GM18870 (cell line): ENCODE results near the gene OR4A5.
"Not testable (repeated sequence)": the region's sequence is repeated elsewhere in the genome, so short reads cannot be mapped to it uniquely, and the experiment has no call there.

Experiments used
- ATAC-seq: cut with Tn5 transposase; IDR thresholded peaks from one replicate; pipeline ENCODE4 v1.9.1; 2021; ENCODE audit warnings: moderate library complexity; ENCODE audit not compliant: unreplicated experiment

Gene OR4A5, protein sequence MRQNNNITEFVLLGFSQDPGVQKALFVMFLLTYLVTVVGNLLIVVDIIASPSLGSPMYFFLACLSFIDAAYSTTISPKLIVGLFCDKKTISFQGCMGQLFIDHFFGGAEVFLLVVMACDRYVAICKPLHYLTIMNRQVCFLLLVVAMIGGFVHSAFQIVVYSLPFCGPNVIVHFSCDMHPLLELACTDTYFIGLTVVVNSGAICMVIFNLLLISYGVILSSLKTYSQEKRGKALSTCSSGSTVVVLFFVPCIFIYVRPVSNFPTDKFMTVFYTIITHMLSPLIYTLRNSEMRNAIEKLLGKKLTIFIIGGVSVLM

GRCh38 chr11:54706532-54706931 is at the start of gene OR4A5:
Gene OR4A5 (plus strand): TSS chr11:54706832. CDS start chr11:54706885, 53 bp downstream.
- ATAC-seq = not testable (repeated sequence)

DNA sequence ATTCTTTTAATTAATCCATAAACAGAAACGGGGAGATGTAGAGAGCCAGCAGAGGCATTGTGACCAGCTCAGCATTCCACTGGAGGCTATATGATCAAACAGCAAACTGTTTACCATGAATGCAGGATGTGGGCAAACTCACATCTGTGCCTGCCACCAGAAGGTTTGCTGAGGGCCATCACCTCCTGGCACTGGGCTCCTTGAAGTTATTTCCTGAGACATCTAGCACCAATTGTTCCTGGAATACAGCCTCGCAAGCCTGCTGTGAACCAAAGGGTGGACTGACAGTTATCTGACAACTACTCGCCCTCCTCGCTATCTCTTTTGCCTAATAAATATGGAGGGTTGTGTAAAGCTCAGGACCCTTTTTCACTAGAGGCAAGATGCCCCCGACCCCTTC is 13.5 kb downstream of the OR4A5 start:
- ATAC-seq = not testable (repeated sequence)
